GM12878 (cell line): ENCODE results near the gene SRCIN1.

Experiments used
- CTCF ChIP-seq, 3 experiments: IDR thresholded peaks in 2 of 3; conservative IDR thresholded peaks in 1 of 3; 2 replicates each; pipeline ENCODE4 v1.5.1; 2011; ENCODE audit warnings: low read depth in 3 of 3, low read length in 3 of 3, mild to moderate bottlenecking in 3 of 3, control low read depth in 2 of 3, moderate library complexity in 2 of 3, inconsistent platforms in 1 of 3, mixed read lengths in 1 of 3; ENCODE audit not compliant: control insufficient read depth in 2 of 3, insufficient read depth in 1 of 3; ENCODE audit errors: extremely low read depth in 1 of 3
- EP300 ChIP-seq, 2 experiments: fragments of 150-350 bp in 1 of 2; IDR thresholded peaks; 2 replicates each; pipeline ENCODE4 v1.6.1; 2011 to 2012; ENCODE audit warnings: low read depth in 2 of 2, low read length in 2 of 2, borderline replicate concordance in 1 of 2, improper control_type of control experiment in 1 of 2, inconsistent platforms in 1 of 2; ENCODE audit not compliant: control insufficient read depth in 1 of 2
- GATAD2B ChIP-seq: fragments of 450-650 bp; conservative IDR thresholded peaks from 2 replicates; pipeline ENCODE4 v1.6.1; 2017; ENCODE audit warnings: low read depth, mild to moderate bottlenecking, moderate library complexity
- MAX ChIP-seq: IDR thresholded peaks from 2 replicates; pipeline ENCODE4 v1.6.1; 2012; ENCODE audit warnings: low read depth, low read length, improper control_type of control experiment
- POLR2AphosphoS5 ChIP-seq: IDR thresholded peaks from 2 replicates; pipeline ENCODE4 v1.6.1; 2011; ENCODE audit warnings: mild to moderate bottlenecking, low read length, inconsistent platforms
- POU2F2 ChIP-seq: IDR thresholded peaks from 3 replicates; pipeline ENCODE4 v1.6.1; 2011; ENCODE audit warnings: low read depth, mild to moderate bottlenecking, low read length, borderline replicate concordance
- SPI1 ChIP-seq: IDR thresholded peaks from 2 replicates; pipeline ENCODE4 v1.6.1; 2011; ENCODE audit warnings: low read depth, mild to moderate bottlenecking, low read length, moderate library complexity, borderline replicate concordance; ENCODE audit not compliant: insufficient read depth
- USF2 ChIP-seq: IDR thresholded peaks from 2 replicates; pipeline ENCODE4 v1.6.1; 2011; ENCODE audit warnings: low read depth, low read length, improper control_type of control experiment, borderline replicate concordance

- no peak for TF ChIP-seq SPI1
- no peak for TF ChIP-seq MAX
- TF ChIP-seq POU2F2, result no peak
- no peak for TF ChIP-seq CTCF (IDR thresholded peaks at IDR 0.05 in 2 of 3, conservative IDR thresholded peaks at IDR 0.05 in 1 of 3; ENCODE audit: control insufficient read depth in 2 of 3, extremely low read depth in 1 of 3, insufficient read depth in 1 of 3, low read depth in 3 of 3, low read length in 3 of 3)
- TF ChIP-seq EP300 (IDR thresholded peaks at IDR 0.05; ENCODE audit: borderline replicate concordance in 1 of 2, control insufficient read depth in 1 of 2, low read depth in 2 of 2, low read length in 2 of 2), result no peak
- TF ChIP-seq USF2, result no peak
- no peak for TF ChIP-seq GATAD2B
- TF ChIP-seq POLR2AphosphoS5, result no peak
These were observed 55.1 kb downstream of the SRCIN1 start for GRCh38 chr17:38550661-38551060.
